Non-pigmented ciliary epithelial cell (primary cell): Measurements from ENCODE around the gene SSH2.
"Not testable (repeated sequence)": the region's sequence is repeated elsewhere in the genome, so short reads cannot be mapped to it uniquely, and the experiment has no call there.

ENCODE experiments used
- DNase-seq: peaks from one replicate; pipeline ENCODE4 v3.0.0-alpha.2; 2010; ENCODE audit warnings: low read depth

The SSH2 gene, protein sequence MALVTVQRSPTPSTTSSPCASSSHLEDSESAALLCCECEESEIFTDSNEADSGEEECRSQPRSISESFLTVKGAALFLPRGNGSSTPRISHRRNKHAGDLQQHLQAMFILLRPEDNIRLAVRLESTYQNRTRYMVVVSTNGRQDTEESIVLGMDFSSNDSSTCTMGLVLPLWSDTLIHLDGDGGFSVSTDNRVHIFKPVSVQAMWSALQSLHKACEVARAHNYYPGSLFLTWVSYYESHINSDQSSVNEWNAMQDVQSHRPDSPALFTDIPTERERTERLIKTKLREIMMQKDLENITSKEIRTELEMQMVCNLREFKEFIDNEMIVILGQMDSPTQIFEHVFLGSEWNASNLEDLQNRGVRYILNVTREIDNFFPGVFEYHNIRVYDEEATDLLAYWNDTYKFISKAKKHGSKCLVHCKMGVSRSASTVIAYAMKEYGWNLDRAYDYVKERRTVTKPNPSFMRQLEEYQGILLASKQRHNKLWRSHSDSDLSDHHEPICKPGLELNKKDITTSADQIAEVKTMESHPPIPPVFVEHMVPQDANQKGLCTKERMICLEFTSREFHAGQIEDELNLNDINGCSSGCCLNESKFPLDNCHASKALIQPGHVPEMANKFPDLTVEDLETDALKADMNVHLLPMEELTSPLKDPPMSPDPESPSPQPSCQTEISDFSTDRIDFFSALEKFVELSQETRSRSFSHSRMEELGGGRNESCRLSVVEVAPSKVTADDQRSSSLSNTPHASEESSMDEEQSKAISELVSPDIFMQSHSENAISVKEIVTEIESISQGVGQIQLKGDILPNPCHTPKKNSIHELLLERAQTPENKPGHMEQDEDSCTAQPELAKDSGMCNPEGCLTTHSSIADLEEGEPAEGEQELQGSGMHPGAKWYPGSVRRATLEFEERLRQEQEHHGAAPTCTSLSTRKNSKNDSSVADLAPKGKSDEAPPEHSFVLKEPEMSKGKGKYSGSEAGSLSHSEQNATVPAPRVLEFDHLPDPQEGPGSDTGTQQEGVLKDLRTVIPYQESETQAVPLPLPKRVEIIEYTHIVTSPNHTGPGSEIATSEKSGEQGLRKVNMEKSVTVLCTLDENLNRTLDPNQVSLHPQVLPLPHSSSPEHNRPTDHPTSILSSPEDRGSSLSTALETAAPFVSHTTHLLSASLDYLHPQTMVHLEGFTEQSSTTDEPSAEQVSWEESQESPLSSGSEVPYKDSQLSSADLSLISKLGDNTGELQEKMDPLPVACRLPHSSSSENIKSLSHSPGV (N-terminal part only)

DNA sequence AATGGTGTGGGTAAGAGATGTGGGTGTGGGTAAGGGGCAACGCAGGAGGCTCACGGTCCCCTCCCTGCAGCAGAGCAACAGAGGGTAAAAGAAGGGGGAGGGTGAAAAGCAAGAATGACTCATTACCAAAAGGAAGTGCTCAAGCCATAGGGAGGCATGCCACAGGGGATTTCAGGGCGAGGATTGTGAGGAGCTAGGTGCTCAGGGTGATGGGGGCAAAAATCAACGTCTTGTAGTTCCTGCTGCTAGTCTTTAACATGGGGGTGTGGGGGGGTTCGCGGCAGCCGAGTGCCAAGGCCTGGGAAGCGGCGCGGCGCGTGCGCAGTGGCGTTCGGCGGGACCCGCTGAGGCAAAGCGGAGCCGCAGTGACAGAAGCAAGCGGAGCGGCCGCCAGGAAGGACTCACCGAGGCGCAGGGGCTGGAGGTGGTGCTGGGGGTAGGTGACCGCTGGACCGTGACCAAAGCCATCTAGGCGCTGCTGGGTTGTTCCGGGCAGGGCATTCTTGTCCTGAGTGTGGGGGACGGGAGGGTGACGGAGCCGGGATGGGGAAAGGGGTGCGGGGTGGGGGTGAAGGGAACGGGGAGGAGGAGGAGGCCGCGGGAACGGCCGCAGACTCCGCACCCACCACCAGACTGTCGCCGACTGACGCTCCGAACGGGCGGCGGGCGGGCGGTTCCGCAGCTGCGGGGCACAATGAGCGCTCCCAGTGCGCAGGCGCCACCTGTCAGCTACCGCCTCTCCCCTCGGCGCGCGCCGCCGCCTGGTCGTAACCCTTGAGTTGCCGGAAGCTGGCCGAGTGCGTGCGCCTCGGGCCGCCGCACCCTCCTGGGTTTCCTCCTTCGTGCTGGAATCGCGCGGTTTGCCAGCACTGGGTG is at the start of gene SSH2:
Gene SSH2, minus strand, starts transcription at position 696 of the 876 bp plus-strand sequence. Its CDS starts 228 bp downstream, at position 468.
- no peak for DNase-seq

DNA sequence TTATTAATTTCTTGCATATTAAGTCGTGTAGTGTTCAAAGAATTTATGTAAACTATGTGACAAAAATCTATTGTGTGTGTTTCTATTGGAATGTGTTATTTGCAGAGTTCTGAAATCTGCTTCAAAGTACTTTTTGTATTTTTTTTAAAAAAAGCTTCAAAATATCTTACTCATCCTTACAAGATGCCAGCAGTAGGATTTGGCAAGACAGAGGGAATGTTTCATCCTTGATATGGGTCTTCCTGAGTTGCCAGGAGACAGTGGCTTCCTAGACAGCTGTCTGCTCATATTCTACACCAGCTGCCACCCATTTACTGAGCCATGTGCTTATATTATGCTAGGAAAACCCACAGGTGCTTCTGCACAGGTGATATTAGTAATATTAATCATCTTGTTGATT is 47.8 kb upstream of the SSH2 start:
- DNase-seq = peak; percentile 4

DNA sequence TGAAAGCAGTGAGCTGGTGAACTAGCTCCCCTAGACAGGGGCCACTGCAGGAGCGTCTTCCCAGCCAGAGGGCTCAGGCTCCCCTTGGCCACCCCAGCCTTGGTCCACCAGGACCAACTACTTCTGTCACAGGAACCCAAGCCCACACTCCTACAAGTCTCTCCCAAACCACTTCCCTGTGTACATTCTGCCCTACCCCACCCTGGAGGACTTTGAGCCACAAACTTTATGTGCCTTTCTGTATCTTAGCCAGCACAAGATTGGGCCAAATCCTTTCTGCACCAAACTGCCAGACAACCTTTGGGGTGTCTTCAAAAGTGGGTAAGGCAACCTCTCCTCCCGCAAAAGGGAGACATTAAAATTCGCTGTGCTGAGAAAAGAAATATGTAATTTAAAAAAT is 43.0 kb upstream of the SSH2 start:
- no peak for DNase-seq

DNA sequence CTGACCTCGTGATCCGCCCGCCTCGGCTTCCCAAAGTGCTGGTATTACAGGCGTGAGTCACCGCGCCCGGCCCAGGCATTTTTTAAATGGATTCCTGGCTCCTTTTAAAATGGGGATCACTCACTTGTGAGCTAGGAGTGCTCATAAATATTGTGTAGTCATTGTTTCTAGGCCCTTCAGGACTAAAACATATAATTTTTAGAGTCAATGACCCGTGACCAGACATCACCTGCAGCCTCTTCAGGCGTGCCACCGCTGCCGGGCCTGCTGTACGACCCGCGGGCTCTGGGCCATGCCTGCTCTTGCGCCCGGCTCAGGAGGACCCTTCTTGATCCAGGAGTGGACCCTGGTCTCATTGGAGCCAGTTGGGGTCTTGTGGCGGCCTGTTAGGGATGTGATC is 42.2 kb upstream of the SSH2 start:
- DNase-seq = no peak

DNA sequence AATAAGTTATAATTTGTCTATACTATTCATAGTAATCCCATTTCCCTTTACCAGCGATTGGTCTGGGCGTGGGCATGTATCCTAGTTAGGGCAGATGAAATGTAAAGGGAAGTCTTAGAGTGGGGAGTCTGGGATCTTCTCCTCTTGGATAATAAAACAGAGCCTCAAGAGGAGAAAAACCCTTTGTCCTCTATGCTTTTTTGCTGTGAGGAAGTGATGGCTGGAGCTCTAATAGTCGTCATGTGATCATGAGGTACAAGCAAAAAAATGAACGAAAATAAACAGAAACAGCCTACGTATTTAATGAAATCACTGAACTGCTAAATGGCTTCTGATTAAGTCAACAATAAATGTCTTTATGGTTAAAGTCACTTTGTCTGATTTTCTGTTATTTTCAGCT is 38.2 kb upstream of the SSH2 start:
- DNase-seq = peak; percentile 2

DNA sequence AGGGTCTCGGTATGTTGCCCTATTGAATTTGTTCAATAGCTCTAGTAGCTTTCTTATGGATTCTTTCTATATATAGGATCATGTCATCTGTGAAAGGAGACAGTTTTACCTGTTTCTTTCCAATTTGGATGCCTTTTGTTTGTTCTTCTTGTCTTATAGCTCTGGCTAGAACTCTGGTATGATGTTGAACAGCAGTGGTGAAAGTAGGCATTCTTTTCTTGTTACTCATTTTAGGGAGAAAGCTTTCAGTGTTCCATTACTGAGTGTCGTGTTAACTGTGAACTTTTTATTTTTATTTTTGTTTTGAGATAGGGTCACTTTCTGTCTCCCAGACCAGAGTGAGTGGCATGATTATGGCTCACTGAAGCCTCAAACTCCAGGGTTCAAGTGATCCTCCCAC is 32.6 kb upstream of the SSH2 start:
- DNase-seq = no peak

DNA sequence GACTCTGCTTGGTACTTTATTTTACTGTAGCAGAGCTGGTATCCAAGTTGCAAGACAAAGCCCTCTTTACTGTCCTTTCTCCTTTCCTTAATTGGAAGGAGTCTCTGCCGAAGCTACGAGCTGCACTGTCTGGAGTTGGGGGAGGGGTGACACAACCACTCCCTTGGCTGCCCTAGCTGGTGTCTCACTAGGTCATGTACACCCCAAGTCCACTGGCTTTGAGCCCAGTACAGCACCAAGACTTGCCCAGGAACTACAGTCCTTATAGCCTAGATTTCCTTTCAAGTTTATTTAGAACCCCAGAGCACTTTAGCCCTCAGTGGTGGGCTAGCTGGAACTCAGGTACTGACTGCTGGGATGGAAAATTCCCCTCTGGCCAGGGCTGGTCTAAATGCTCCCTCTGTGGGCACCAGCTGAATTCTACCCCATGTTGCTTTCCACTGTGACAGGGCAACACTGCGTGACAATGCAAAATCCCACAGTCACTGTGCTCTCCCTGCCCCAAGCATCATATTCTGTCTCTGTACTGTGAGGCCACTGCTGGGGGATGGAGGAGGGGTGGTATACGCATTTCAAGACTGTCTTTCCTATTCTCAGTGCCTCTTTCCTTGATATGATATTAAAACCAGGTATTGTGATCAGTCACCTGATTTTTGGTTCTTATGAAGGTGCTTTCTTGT is 29.8 kb upstream of the SSH2 start:
- no peak for DNase-seq

DNA sequence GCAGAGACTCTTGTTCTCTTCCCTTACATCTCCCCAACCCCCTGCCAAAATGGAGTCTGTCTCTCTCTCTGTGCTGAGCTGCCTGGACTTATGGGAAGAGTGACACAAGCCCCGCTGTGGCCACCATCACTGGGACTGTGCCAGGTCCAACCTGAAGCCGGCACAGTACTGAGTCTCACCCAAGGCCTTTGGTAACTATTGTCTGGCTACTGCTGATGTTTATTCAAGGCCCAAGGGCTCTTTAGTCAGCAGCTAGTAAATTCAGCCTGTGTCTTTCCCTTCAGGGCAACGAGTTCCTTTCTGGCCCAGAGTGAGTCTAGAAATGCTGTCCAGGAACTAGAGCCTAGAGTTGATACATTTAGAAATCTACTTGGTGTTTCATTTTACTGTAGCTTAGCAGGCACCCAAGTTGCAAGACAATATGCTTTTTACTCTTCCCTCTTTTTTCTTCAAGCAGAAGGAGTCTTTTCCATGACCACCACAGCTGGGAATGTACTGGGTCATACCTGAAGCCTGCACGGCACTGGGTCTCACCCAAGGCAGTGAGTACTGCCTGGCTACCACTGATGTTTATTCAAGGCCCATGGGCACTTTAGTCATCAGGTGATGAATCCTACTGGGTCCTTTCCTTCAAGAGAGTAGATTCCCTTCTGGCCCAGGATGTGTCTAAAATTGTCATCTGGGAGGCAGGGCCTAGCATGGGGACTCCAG is 29.1 kb upstream of the SSH2 start:
- DNase-seq = no peak

DNA sequence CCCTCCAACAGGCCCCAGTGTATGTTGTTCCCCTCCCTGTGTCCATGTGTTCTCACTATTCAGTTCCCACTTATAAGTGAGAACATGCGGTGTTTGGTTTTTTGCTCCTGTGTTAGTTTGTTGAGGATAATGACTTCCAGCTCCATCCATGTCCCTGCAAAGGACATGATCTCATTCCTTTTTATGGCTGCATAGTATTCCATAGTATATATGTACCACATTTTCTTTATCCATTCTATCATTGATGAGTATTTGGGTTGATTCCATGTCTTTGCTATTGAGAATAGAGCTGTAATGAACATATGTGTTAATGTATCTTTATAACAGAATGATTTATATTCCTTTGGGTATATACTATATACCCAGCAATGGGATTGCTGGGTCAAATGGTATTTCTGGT is 27.5 kb upstream of the SSH2 start:
- DNase-seq = not testable (repeated sequence)

DNA sequence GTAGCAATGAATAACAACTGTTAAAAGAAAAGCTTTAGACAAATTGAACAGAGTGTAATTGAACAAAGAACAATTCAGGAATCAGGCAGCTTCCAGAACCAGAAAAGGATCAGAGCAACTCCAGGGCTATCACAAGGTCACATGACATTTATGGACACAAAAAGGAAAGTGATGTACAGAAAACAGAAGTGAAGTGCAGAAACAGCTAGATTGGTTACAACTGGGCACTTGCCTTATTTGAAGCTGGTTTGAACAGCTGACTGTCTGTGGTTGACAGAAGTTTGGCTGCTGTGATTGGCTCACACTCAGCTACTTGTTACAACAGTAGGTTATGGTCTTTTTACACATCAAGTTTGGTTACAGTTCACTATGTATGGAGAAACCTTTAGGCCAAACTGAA is 26.2 kb upstream of the SSH2 start:
- DNase-seq = no peak

DNA sequence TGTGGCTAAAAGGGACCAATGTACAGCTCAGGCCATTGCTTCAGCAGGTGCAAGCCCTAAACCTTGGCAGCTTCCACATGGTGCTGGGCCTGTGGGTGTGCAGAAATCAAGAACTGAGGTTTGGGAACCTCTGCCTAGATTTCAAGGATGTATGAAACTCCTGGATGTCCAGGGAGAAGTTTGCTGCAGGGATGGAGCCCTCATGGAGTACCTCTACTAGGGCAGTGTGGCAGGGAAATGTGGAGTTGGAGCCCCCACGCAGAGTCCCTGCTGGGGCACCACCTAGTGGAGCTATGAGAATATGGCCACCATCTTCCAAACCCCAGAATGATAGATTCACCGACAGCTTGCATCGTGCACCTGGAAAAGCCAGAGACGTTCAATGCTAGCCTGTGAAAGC is 24.4 kb upstream of the SSH2 start:
- no peak for DNase-seq

DNA sequence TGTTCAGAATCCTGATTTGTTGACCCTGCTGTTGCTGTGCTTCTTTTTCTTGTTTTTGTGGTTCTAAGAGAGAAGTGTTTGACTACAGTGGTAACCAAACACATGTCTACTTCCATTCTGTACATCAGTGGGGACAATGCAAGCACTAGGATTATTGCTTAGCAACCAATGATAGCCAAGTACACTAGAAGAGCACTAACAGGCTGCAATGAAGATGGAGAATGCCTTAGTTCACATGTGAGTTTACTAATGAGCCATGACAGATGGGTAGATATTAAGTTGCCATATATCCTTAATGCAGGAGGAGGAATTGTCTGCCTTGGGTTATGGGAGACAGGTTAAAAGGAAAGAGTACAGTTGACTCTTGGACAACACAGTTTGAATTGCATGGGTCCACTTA is 19.7 kb upstream of the SSH2 start:
- no peak for DNase-seq

DNA sequence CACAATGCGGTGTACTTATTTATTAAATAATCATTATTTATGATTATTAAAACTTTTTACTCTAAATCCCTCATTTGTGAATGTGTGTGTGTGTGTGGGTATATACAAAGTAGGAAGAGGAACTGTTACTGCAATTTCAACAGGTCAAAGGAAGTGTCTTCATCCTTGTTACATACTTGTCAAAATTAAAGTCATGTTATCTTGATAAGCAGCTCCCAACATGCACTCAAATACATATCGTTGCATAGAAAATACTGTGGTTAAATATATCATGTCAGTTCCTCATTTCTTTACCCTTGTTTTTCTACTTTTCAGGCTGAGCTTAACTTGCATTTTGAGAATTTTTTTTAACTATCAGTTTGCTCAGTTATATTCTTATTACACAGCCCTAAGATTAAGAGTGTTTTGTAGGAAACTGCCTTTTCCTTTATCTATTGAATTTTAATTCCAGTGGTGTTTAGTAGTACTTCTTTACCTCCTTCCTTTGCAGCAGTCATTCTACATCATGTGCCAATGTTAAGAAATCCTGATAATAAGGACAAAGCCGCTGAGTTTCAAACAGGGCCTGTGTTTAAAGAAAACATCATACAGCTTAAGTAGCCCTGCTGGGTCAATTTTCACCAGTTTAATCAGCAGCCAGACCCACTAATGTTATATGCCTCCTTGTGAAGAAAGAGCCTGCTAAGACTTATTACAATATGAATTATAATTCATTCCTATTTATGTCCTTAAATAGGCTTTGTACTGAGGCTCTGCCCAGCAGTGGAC is 18.6 kb upstream of the SSH2 start:
- DNase-seq = no peak

DNA sequence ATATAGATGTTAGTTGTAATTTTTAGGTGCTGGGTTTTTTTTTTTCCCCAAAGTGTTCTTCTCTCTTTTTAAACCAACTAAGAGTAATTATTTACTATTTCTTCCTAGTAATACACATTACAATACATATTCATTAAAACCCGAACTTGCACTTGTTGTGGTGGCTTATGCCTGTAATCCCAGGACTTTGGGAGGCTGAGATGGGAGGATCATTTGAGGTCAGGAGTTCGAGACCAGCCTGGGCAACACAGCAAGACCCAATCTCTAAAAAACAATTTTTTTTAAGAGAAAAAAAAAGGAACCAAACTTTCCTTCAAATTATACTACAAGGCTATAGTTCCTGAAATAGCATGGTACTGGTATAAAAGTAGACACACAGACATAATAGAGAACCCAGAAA is 15.3 kb upstream of the SSH2 start:
- DNase-seq = no peak

DNA sequence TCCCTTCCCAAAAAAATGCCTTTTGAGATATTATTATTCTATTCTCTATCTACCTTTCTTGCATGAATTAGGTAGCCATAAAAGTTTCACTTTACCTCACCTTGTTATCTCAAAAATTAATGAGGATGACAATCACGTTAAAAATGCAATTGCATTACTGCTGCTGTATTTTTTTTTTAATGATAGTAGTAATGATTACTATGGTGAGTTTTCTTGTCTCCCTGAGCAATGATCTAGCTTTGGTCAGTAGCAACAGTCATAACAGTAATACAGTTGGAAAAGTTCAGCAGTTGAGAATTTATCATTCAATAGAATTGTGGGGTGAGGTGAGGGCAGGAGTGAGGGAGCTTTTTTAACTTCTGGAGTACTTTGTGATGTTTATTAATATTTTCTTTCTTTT is 11.3 kb upstream of the SSH2 start, which contains the start of gene EFCAB5:
Gene EFCAB5, plus strand, starts transcription at position 301 of the 400 bp plus-strand sequence. CDS start 163 bp downstream, outside the sequence.
- DNase-seq = no peak

DNA sequence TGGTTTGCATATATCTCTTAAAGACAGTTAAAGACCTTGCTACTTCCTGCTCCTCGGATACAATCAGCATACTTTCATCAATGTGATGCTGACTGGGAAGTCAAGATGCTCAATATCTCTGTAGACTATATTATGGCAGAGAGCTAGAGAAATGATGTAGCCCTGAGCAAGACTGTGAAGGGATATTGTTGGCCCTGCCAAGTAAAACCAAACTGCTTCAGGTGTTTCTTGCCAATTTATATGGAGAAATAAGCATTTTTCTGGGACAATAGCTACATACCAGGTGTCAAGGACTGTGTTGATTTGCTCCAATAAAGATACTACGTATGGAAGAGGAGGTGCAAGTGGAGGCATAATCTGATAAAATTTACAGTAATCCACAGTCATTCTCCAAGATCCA is 6.7 kb upstream of the SSH2 start:
- DNase-seq = no peak

DNA sequence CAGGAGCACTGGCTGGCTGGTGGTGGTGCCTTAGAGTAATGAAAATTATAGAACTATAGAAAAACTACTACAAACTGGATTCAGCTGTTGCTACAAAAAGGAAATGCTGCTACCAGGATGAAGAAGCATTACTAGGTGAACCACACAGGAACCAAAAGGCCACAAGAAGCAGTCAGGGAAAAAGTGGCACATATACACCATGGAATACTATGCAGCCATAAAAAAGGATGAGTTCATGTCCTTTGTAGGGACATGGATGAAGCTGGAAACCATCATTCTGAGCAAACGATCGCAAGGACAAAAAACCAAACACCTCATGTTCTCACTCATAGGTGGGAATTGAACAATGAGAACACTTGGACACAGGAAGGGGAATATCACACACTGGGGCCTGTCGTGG is 5.9 kb upstream of the SSH2 start:
- DNase-seq = not testable (repeated sequence)

DNA sequence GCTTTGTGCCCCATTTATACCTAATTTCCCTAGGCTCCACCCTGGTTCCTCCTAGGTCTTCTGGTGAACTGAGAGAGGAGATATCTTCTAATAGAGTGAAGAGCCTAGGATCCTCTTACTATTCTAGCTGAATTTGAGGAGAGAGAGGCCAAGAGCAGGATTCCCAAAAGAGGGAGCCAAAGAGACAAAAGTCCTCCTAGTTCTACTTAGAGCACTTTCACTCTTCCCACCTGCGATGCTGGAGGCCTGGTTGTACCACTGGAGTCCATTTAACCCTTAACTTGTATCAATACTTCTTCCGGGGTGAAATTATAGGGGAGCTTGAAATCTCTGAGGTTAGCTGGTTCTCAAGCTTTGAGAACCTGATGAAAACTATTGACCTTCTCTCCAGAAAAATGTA is 3.4 kb upstream of the SSH2 start:
- no peak for DNase-seq

DNA sequence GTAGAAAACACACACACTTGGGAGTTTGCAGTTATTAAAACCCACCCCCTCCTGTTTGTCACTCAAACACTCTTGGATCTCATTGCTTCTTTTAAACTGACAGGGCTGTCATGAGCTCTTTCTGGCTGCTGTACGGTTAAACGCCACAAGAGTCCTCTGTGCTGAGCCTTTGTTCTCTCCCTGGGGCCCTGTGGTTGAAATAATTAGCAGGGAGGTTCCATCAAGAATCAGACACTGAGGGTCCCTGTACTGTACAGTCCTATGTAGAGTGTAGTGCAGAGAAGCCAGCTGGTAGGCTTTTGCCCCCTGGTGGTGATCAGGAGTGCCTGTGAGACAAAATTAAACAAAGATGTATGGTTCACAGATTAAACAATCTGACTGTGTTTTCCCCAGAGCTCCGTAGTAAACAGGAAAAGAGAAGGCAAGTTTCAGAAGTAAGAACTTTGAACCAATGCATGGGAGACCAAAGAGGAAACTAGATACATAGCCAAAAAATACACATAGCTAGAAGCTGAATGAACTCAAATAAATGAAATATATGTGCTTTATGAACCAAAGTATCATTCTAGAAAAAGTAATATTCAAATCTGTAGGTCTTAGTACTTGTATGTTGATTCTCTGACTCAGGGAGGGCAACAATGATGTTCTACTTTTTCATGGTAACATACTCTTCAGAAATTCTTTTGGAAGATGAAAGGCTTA is 1.4 kb upstream of the SSH2 start:
- peak; percentile 37 for DNase-seq
